ENCODE data around the gene CDRT15.

CDRT15 gene

GRCh38 chr17:14225254-14225980, 11.2 kb downstream of the CDRT15 start:
- no peaks in the 10 kb centered on the region for H3K9me3 ChIP-seq (ENCODE audit: control insufficient read depth, insufficient read depth, low read length)

DNA sequence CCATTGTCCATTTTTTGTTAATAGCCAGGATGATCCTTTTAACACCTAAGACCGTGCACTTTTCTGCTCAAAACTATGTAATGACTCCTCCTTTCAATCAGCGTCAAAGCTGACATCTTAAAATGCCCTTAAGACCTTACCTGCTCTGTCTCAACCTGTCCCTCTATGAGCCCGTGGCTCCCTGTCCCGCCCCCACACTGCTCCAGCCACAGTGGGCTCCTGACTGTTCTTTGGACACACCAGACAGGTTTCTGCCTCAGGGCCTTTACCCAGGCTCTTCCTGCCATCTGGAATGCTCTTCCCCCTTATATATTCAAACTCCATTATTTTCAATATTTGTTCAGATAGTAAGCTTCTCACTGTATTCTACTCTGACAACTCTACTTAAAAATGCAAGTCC, 14.1 kb downstream of the CDRT15 start:
- H3K9me3 ChIP-seq (ENCODE audit: control insufficient read depth, insufficient read depth, low read length), result no peaks in the 10 kb centered on the region
- no peaks in the 10 kb centered on the region for H3K4me1 ChIP-seq (ENCODE audit: insufficient read depth, low read length)
- H3K9ac ChIP-seq (ENCODE audit: low read depth, low read length), result no peak overlapping the region
- no peaks in the 10 kb centered on the region for H3K36me3 ChIP-seq (ENCODE audit: insufficient read depth, low read length)

More at GRCh38 chr17:14225254-14225980, 11.2 kb downstream of the CDRT15 start:
- no peak overlapping the region for H3K9ac ChIP-seq (ENCODE audit: low read depth, low read length)
- no peaks in the 10 kb centered on the region for H3K4me1 ChIP-seq (ENCODE audit: insufficient read depth, low read length)
- no peaks in the 10 kb centered on the region for H3K36me3 ChIP-seq (ENCODE audit: insufficient read depth, low read length)

DNA sequence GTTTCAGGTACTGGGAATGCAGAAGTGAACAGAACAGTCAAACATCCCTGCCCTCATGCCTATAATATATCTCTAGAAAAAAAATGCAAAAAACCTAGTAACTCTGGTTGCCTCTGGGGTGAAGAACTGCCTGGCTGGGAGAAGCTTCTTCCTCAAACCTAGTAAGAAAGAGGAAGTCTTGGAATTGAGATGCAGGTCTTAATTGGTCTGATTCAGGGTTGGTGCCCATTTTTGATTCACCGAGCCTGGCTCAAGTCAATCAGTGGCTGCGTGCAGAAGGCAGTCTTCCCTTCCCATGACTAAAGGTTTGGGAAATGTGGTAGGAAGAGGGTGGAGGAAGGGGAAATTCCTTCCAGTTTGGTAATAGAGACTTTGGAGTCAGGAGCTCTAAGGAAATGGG, 22.4 kb downstream of the CDRT15 start:
- no peak overlapping the region for H3K9ac ChIP-seq (ENCODE audit: low read depth, low read length)
- peaks cover 2% of the 10 kb centered on the region; the same call in 1 of the 2 replicates for H3K9me3 ChIP-seq (ENCODE audit: control insufficient read depth, insufficient read depth, low read length)
- no peaks in the 10 kb centered on the region; the same call in 1 of the 2 replicates for H3K36me3 ChIP-seq (ENCODE audit: insufficient read depth, low read length)
- H3K4me1 ChIP-seq (ENCODE audit: insufficient read depth, low read length), result no peaks in the 10 kb centered on the region

DNA sequence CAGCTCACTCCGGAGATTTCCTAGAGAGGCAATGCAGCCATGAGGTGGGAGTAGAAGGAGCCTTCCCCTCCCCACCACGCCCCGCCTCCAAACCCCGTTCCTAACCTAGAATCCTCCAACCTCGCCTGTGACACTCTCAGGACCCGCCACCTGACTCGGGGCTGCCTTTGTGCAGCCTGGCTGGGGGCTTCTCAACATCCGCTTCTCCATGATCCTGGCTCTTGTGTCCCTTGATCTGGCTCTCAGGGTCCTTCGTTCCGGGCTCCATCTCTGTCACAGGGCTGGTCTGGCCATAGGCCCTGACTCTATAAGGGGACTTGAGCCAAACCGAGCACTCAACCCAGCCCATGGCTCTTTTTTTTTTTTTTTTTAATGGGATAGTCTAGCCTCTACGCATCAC, 24.3 kb downstream of the CDRT15 start:
- Histone ChIP-seq H3K4me1 (ENCODE audit: insufficient read depth, low read length) (no peaks in the 10 kb centered on the region), H3K9ac (ENCODE audit: low read depth, low read length) (no peak overlapping the region), H3K9me3 (ENCODE audit: control insufficient read depth, insufficient read depth, low read length) (peaks cover 2% of the 10 kb centered on the region; the same call in 1 of the 2 replicates), H3K36me3 (ENCODE audit: insufficient read depth, low read length) (no peaks in the 10 kb centered on the region; the same call in 1 of the 2 replicates)

- H3K4me1 ChIP-seq (ENCODE audit: insufficient read depth, low read length), result no peaks in the 10 kb centered on the region
- H3K9me3 ChIP-seq (ENCODE audit: control insufficient read depth, insufficient read depth, low read length), result peaks cover 2% of the 10 kb centered on the region; the same call in 1 of the 2 replicates
- H3K36me3 ChIP-seq (ENCODE audit: insufficient read depth, low read length), result no peaks in the 10 kb centered on the region; the same call in 1 of the 2 replicates
- H3K9ac ChIP-seq (ENCODE audit: low read depth, low read length), result no peak overlapping the region
Observed at GRCh38 chr17:14211801-14212200, 24.9 kb downstream of the CDRT15 start.

DNA sequence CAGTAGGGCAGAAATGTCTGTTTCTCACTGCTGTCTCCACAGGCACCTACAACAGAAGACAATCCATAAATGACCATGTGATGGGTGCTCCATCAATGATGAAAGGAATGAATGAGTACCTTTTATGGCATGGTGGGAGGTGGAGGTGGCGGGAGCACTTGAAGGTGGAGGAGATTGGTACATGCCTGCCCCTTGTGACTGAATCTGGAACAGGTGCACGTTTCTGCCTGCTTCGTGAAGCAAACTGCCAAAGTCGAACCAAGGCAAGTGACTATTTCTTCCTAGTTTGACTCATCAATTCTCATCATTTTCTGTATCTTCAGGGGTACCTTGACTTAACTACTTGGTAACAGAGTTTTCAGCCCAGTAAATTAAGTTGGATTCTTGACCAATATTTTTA, 25.4 kb downstream of the CDRT15 start:
- Histone ChIP-seq H3K9ac (ENCODE audit: low read depth, low read length) (no peak overlapping the region), H3K4me1 (ENCODE audit: insufficient read depth, low read length) (no peaks in the 10 kb centered on the region), H3K36me3 (ENCODE audit: insufficient read depth, low read length) (no peaks in the 10 kb centered on the region; the same call in 1 of the 2 replicates), H3K9me3 (ENCODE audit: control insufficient read depth, insufficient read depth, low read length) (peaks cover 2% of the 10 kb centered on the region; the same call in 1 of the 2 replicates)

DNA sequence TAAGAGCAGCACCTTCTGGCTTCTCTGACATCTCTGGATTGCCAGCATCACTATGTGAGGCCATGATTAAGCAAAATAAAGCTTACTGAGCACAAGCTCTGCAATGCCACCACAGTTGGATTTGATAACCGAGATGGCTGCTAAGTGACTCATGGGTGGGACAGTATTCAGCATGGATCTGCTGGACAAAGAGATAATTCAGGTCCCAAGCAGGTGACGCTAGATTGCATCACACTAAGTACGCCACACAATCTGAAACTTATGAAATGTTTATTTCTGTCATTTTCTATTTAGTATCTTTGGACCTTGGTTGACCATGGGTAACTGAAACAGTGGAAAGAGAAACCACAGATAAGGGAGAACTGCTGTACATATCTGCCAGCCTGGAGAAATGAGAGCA, 27.4 kb downstream of the CDRT15 start:
- Histone ChIP-seq H3K9me3 (ENCODE audit: control insufficient read depth, insufficient read depth, low read length) (peaks cover 2% of the 10 kb centered on the region; the same call in 1 of the 2 replicates), H3K36me3 (ENCODE audit: insufficient read depth, low read length) (no peaks in the 10 kb centered on the region; the same call in 1 of the 2 replicates), H3K9ac (ENCODE audit: low read depth, low read length) (no peak overlapping the region), H3K4me1 (ENCODE audit: insufficient read depth, low read length) (no peaks in the 10 kb centered on the region)

- Histone ChIP-seq H3K9ac (ENCODE audit: low read depth, low read length) (no peak overlapping the region), H3K36me3 (ENCODE audit: insufficient read depth, low read length) (no peaks in the 10 kb centered on the region; the same call in 1 of the 2 replicates), H3K4me1 (ENCODE audit: insufficient read depth, low read length) (no peaks in the 10 kb centered on the region), H3K9me3 (ENCODE audit: control insufficient read depth, insufficient read depth, low read length) (peaks cover 2% of the 10 kb centered on the region; the same call in 1 of the 2 replicates)
Observed at GRCh38 chr17:14207791-14208190, 28.9 kb downstream of the CDRT15 start.

- H3K36me3 ChIP-seq (ENCODE audit: insufficient read depth, low read length), result no peaks in the 10 kb centered on the region; the same call in 1 of the 2 replicates
Observed at GRCh38 chr17:14206891-14207290, 29.8 kb downstream of the CDRT15 start.

GRCh38 chr17:14205992-14206461, 30.6 kb downstream of the CDRT15 start:
- no peaks in the 10 kb centered on the region; the same call in 1 of the 2 replicates for H3K36me3 ChIP-seq (ENCODE audit: insufficient read depth, low read length)
- no peaks in the 10 kb centered on the region; the same call in 1 of the 2 replicates for H3K9me3 ChIP-seq (ENCODE audit: control insufficient read depth, insufficient read depth, low read length)
- H3K4me1 ChIP-seq (ENCODE audit: insufficient read depth, low read length), result peaks cover 4% of the 10 kb centered on the region; the same call in 1 of the 2 replicates
- H3K9ac ChIP-seq (ENCODE audit: low read depth, low read length), result no peak overlapping the region

More at GRCh38 chr17:14206891-14207290, 29.8 kb downstream of the CDRT15 start:
- H3K9me3 ChIP-seq (ENCODE audit: control insufficient read depth, insufficient read depth, low read length), result peaks cover 2% of the 10 kb centered on the region; the same call in 1 of the 2 replicates
- no peak overlapping the region for H3K9ac ChIP-seq (ENCODE audit: low read depth, low read length)
- H3K4me1 ChIP-seq (ENCODE audit: insufficient read depth, low read length), result no peaks in the 10 kb centered on the region

- Histone ChIP-seq H3K4me1 (ENCODE audit: insufficient read depth, low read length) (peaks cover 4% of the 10 kb centered on the region; the same call in 1 of the 2 replicates), H3K9me3 (ENCODE audit: control insufficient read depth, insufficient read depth, low read length) (no peaks in the 10 kb centered on the region), H3K36me3 (ENCODE audit: insufficient read depth, low read length) (no peaks in the 10 kb centered on the region; the same call in 1 of the 2 replicates), H3K9ac (ENCODE audit: low read depth, low read length) (no peak overlapping the region)
Observed at GRCh38 chr17:14205380-14205779, 31.3 kb downstream of the CDRT15 start.

DNA sequence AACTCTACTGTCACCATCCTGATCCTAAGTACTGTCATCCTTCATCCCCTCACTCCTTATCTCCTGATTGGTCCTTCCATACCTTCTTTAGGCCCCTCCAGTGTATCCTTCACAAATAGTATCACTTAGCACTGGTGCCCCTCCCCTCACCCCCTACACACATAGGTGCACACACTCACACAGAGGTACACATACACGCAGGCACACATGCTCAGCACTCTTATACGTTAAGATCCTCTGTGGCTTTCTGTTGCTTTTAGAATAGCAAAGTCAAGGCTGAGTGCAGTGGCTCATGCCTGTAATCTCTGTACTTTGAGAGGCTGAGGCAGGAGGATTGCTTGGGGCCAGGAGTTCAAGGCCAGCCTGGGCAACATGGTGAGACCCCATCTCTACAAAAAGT, 32.1 kb downstream of the CDRT15 start:
- Histone ChIP-seq H3K9me3 (ENCODE audit: control insufficient read depth, insufficient read depth, low read length) (no peaks in the 10 kb centered on the region), H3K36me3 (ENCODE audit: insufficient read depth, low read length) (no peaks in the 10 kb centered on the region), H3K4me1 (ENCODE audit: insufficient read depth, low read length) (peaks cover 4% of the 10 kb centered on the region; the same call in 1 of the 2 replicates), H3K9ac (ENCODE audit: low read depth, low read length) (no peak overlapping the region)

GRCh38 chr17:14204084-14204483, 32.6 kb downstream of the CDRT15 start:
- Histone ChIP-seq H3K9me3 (ENCODE audit: control insufficient read depth, insufficient read depth, low read length) (no peaks in the 10 kb centered on the region), H3K36me3 (ENCODE audit: insufficient read depth, low read length) (no peaks in the 10 kb centered on the region), H3K9ac (ENCODE audit: low read depth, low read length) (no peak overlapping the region), H3K4me1 (ENCODE audit: insufficient read depth, low read length) (peaks cover 4% of the 10 kb centered on the region; the same call in 1 of the 2 replicates)

GRCh38 chr17:14203388-14203787, 33.3 kb downstream of the CDRT15 start:
- peaks cover 4% of the 10 kb centered on the region; the same call in 1 of the 2 replicates for H3K4me1 ChIP-seq (ENCODE audit: insufficient read depth, low read length)
- H3K36me3 ChIP-seq (ENCODE audit: insufficient read depth, low read length), result no peaks in the 10 kb centered on the region
- no peak overlapping the region for H3K9ac ChIP-seq (ENCODE audit: low read depth, low read length)
- no peaks in the 10 kb centered on the region for H3K9me3 ChIP-seq (ENCODE audit: control insufficient read depth, insufficient read depth, low read length)

Measured in ES-I3 (cell line).